ENCODE measurements around the gene GCAT. TPM values are rescaled to one million over a fixed set of nuclear protein-coding genes. Genes with fewer than 3 reads are reported as not detected.

Gene GCAT
- total RNA-seq, 1 experiment from 2014 or later: 24.8 TPM

GRCh38 chr22:37771081-37771480 lies 36.7 kb upstream of the GCAT start:
- no peak for TF ChIP-seq CTCF (IDR thresholded peaks at IDR 0.05; ENCODE audit: insufficient read depth in 1 of 2, low read depth in 1 of 2, low read length in 1 of 2, severe bottlenecking in 1 of 2, unreplicated experiment in 1 of 2)
- ChIA-PET CTCF (no interaction called here), POLR2A (interaction anchor here (0.6 kb wide), 2 partner anchors 37 to 113 kb away, joined by 3 to 4 read pairs; partner anchors contain the start of gene PDXP)
- Histone ChIP-seq H3K4me3 (ENCODE audit: low read depth, low read length) (no peak overlapping the region), H3K27me3 (replicated peaks; ENCODE audit: control insufficient read depth, insufficient read depth, low read length) (no peaks in the 10 kb centered on the region), H3K4me1 (no peaks in the 10 kb centered on the region), H3K36me3 (ENCODE audit: control insufficient read depth, insufficient read depth, low read length) (0 out of 2 replicates have a peak, but pooled peaks cover 1% of the 10 kb centered on the region), H3K9me3 (no peaks in the 10 kb centered on the region)
- DNase-seq: no peak
- no peaks in the 10 kb centered on the region for H3K27me3 Mint-ChIP-seq (ENCODE audit: insufficient read depth, unreplicated experiment)
- intact Hi-C loops (cut with micrococcal nuclease; ENCODE audit: unreplicated experiment): no loop called here
- H3K36me3 Mint-ChIP-seq (ENCODE audit: insufficient read depth, unreplicated experiment): peaks cover 8% of the 10 kb centered on the region
- peaks cover 2% of the 10 kb centered on the region for H3K4me1 Mint-ChIP-seq (ENCODE audit: low read depth, unreplicated experiment)
- no peaks in the 10 kb centered on the region for H3K9me3 Mint-ChIP-seq (ENCODE audit: unreplicated experiment)
- BruUV-seq (replicated peaks): no TSS peak
- H3K4me3 Mint-ChIP-seq (ENCODE audit: unreplicated experiment): no peak overlapping the region
- H3K27ac Mint-ChIP-seq (ENCODE audit: unreplicated experiment): no peak overlapping the region

GRCh38 chr22:37771702-37772427 lies 35.9 kb upstream of the GCAT start:
- no peak overlapping the region for H3K27ac Mint-ChIP-seq (ENCODE audit: unreplicated experiment)
- no peak for DNase-seq
- intact Hi-C loops (cut with micrococcal nuclease; ENCODE audit: unreplicated experiment): no loop called here
- peaks cover 9% of the 10 kb centered on the region for H3K4me1 Mint-ChIP-seq (ENCODE audit: low read depth, unreplicated experiment)
- H3K36me3 Mint-ChIP-seq (ENCODE audit: insufficient read depth, unreplicated experiment): peaks cover 13% of the 10 kb centered on the region
- Histone ChIP-seq H3K9me3 (no peaks in the 10 kb centered on the region), H3K27me3 (replicated peaks; ENCODE audit: control insufficient read depth, insufficient read depth, low read length) (no peaks in the 10 kb centered on the region), H3K36me3 (ENCODE audit: control insufficient read depth, insufficient read depth, low read length) (0 out of 2 replicates have a peak, but pooled peaks cover 1% of the 10 kb centered on the region), H3K4me3 (ENCODE audit: low read depth, low read length) (no peak overlapping the region), H3K4me1 (0 out of 2 replicates have a peak, but pooled peaks cover 1% of the 10 kb centered on the region)
- H3K4me3 Mint-ChIP-seq (ENCODE audit: unreplicated experiment): no peak overlapping the region
- ChIA-PET CTCF (no interaction called here), POLR2A (interaction anchor here (0.6 kb wide), 1 partner anchor 36 kb away, joined by 4 read pairs; no protein-coding TSS in a partner anchor)
- no peak for TF ChIP-seq CTCF (IDR thresholded peaks at IDR 0.05; ENCODE audit: insufficient read depth in 1 of 2, low read depth in 1 of 2, low read length in 1 of 2, severe bottlenecking in 1 of 2, unreplicated experiment in 1 of 2)
- no peaks in the 10 kb centered on the region for H3K27me3 Mint-ChIP-seq (ENCODE audit: insufficient read depth, unreplicated experiment)
- BruUV-seq (replicated peaks): no TSS peak
- no peaks in the 10 kb centered on the region for H3K9me3 Mint-ChIP-seq (ENCODE audit: unreplicated experiment)

- ChIA-PET CTCF (no interaction called here), POLR2A (no interaction called here)
- no TSS peak for BruUV-seq (replicated peaks)
- H3K36me3 ChIP-seq (ENCODE audit: control insufficient read depth, insufficient read depth, low read length): 0 out of 2 replicates have a peak, but pooled peaks cover 1% of the 10 kb centered on the region
- Mint-ChIP-seq H3K4me1 (ENCODE audit: low read depth, unreplicated experiment) (peaks cover 9% of the 10 kb centered on the region), H3K9me3 (ENCODE audit: unreplicated experiment) (no peaks in the 10 kb centered on the region), H3K27me3 (ENCODE audit: insufficient read depth, unreplicated experiment) (no peaks in the 10 kb centered on the region), H3K4me3 (ENCODE audit: unreplicated experiment) (no peak overlapping the region), H3K27ac (ENCODE audit: unreplicated experiment) (peak overlapping the region; percentile 46), H3K36me3 (ENCODE audit: insufficient read depth, unreplicated experiment) (peaks cover 24% of the 10 kb centered on the region)
- H3K4me1 ChIP-seq: 0 out of 2 replicates have a peak, but pooled peaks cover 6% of the 10 kb centered on the region
- intact Hi-C loops (cut with micrococcal nuclease; ENCODE audit: unreplicated experiment): no loop called here
- DNase-seq: no peak
- H3K9me3 ChIP-seq: no peaks in the 10 kb centered on the region
- H3K27me3 ChIP-seq (replicated peaks; ENCODE audit: control insufficient read depth, insufficient read depth, low read length): no peaks in the 10 kb centered on the region
- H3K4me3 ChIP-seq (ENCODE audit: low read depth, low read length): no peak overlapping the region
- no peak for TF ChIP-seq CTCF (IDR thresholded peaks at IDR 0.05; ENCODE audit: insufficient read depth in 1 of 2, low read depth in 1 of 2, low read length in 1 of 2, severe bottlenecking in 1 of 2, unreplicated experiment in 1 of 2)
Observed at GRCh38 chr22:37774728-37775127, 33.0 kb upstream of the GCAT start.

Measured in Caco-2 (cell line).